GM19193 (cell line): ENCODE data around the gene TMEM198.

Experiments
- POLR2A ChIP-seq: IDR thresholded peaks from 4 replicates; pipeline ENCODE4 v1.6.1; 2011; ENCODE audit not compliant: insufficient read depth, insufficient read length; ENCODE audit errors: extremely low read depth

The TMEM198 gene

DNA sequence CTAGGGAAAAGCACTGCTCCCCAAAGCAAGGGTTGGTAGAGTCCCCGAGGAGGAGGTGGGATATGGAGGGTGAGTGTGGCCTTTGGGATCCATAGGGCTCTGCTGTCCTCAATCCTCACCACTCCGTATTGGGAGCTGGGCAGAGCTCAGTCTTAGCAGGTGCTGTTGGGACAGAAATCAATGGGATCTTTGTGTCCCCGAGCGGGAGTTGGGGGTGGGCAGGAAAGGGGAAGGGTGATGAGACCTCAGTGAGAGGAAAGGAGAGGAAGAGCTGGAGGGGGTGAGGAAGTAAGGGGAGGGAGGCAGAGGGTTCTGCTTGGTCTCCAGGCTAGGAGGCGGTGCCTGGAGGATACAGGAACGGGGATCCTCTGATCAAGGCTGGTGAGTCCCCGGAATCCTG lies 26.9 kb upstream of the TMEM198 start:
- no peak for TF ChIP-seq POLR2A

DNA sequence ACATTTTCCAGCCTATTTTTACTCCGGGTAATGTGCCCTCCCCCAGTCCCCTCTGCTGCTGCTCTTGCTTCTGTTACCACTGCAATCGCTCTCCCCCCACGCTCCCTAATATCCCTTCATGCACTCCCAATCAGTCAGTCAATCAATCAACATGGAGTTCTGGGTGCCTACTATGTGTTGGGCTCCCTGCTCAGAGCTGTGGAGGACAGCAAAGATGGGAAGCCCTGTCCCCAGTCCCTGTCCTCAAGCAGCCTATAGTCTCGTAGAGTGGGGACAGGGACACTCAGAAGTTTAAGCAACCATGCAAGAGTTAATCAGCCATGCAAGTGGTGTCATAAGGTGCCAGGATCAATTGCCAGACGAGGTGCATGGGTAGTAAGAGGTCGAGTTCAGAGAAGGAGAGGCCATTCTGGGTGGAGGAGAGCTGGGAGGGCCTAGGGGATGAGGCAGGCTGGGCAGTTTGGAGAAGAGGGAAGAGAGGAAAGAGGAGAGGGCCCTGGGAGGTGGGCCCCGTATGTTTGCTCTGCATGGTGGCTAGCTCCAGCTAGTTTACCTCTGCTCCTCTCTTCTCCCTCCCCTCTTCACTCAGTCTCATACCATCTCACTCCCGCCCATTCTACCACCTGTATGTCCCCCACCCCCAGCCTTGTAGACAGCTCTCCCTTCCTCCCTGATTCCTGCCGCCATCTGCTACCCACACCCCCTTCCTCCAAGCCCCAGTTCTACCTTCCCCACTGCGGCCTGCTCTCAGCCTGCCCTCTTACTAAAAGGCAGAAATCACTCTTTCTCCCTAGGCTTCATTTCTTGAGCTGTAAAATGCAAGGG lies 25.7 kb upstream of the TMEM198 start:
- TF ChIP-seq POLR2A = no peak

DNA sequence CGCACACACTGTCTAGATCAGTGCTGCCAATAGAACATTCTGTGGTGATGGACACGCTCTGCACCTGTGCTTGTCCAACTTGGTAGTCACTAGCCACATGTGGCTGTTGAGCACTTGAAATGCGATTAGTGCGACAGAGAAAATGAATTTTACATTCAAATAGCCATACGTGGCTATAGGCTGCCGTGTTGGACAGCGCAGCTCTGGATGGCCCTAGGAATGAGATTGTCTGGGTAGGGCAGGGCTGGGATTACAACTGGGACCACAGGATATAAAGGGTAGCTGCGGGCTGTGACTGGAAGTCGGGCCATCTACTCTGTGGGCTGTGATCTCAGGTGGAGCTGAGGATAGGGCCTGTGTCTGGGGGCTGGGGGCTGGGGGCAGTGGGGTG lies 24.3 kb upstream of the TMEM198 start:
- TF ChIP-seq POLR2A = no peak

DNA sequence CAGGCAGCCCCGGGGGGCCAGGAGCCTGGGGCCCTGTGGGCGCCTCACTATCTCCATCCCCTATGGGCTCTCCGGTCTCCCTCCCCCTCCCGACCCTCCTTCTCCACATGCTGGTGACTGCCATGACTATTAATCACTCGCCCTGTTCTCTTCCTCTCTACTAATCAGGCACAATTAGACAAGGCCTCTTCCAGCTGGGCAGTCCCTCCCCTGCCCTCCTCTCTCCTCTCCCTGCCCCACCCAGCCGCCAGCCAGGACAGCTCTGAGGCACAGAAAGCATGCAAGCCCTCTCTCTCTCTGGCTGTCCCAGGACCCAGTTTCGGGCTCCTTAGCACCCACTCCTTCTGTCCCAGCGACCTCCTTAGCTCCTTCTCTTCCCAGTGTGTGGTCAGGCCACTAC lies 23.7 kb upstream of the TMEM198 start:
- no peak for TF ChIP-seq POLR2A

DNA sequence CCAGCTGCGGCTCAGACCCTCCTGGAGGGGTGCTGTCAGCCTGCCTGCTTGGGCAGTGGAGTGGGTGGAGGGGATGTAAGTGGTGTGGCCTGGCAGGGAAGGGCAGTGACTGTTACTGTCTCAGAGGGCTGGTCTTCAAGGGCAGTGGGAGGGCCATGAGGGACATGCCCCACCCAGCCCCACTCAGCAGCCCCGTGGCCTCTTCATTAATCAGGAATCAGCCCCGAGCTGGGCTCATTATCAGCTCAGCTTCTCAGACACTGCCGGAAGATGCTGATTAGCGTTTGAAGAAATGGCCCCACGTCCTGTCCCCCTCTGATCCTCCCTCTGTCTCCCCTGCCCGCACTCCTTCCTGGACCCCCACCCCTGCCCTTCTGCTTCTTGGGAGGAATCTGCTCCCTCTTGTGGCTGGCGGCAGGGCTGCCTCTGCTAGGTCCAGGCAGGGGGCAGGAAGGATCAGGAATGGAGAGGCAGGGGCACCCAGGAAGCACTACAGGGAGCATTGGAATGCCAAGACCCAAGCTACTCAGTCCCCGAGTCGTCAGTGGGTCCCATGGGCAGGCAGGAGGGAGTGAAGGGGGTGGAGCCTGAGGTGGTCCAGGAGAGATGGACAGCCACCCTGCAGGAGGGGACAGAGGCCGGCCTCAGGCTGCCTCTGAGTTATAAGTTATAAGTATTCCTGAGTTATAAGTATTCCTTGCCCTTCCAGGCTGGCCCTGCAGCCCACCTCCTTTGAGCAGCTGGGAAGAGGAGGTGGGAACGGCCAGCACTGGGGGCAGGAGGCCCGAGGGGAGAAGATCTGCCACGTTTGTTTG lies 22.6 kb upstream of the TMEM198 start:
- no peak for TF ChIP-seq POLR2A

DNA sequence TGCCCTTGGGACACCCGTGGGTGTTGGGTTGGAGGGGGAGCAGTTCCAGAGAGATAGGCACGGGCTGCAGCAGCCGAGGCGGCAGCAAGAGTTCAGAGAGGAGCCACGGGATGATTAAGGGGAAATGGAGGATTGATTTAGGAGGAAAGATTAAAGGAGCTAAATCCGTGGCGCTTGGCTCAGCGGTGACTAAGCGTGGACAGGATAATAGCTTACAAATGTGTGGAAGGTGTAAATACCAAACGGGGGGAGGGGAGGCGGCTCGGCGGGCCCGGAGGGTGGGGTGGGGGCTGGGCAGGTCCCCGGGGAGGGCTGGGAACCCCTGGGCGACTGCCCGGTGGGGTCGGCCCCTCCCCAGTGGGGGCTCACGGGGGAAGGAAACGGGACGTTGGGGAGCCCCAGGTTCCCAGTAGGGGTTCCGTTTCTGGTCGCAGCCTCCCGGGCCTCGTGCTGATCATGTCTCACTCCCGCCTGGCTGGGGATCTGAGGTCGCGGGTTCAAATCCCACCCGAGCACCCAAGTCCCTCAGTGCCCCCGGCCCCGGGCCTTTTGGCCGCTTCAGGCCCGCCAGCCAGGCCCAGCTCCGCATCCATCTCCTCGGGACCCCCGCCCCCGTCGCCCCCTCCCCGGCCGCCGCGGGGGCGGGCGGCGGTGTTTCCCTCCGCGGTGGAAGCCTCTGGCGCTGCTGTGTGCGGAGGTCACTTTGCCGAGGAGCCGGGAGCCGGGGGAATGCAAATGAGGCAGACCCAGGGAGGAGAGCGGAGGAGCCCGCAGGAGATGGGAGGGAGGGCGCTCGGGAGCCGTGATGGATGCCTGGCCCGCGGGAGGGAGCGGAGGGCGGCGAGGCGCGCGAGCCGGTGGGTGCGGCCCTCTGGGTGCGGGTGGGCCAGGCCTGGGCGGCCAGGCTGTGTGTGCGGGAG lies 21.5 kb upstream of the TMEM198 start:
- no peak for TF ChIP-seq POLR2A

DNA sequence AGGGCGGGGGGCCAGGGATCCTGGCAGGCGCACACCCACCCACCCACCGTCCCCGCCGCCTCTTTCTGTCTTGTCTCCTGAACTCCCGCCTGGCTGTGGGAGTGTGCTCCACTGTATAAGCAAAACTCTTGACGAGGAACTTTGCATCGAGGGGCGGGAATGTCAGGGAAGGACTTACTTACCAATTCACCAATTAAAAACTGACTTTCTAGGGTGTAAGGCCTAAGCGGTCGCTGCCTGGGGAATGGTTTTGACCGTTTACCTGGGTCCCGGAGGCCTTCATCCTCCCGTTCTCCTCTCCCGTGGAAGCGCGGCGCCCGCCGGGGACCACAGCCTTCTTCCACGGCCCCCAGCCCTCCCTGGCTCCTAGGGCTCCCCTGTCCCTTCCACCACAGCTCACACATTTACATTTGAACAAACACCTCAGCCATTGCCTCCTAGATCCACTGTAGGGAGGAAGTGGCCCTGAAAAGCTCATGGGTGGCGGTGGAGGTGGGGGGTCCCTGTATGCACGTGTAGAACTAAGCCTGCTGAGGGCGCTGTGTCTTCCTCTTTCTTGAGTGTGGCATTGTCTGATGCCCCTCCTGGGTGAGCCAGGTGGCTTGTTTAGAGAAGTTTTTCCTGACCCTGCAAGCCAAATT lies 20.7 kb upstream of the TMEM198 start:
- TF ChIP-seq POLR2A = no peak

DNA sequence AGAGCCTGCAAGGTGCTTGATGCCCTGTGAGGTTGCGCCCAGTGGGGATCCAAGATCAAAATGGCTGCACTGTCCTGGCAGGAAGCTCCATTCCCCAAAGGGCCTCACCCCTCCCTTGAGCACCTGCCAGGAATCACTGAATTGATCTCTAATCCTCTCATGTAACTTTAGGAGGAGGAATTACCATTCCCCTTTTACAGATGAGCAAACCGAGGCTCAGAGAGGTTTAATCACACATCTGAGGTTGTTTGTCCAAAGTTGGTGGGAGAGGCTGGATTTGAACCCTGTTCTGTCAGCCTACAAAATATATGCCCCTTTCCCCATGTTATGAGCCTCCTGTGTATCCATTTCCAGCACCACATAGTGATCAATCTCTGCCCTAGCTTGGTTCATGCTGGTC lies 19.0 kb upstream of the TMEM198 start:
- no peak for TF ChIP-seq POLR2A

DNA sequence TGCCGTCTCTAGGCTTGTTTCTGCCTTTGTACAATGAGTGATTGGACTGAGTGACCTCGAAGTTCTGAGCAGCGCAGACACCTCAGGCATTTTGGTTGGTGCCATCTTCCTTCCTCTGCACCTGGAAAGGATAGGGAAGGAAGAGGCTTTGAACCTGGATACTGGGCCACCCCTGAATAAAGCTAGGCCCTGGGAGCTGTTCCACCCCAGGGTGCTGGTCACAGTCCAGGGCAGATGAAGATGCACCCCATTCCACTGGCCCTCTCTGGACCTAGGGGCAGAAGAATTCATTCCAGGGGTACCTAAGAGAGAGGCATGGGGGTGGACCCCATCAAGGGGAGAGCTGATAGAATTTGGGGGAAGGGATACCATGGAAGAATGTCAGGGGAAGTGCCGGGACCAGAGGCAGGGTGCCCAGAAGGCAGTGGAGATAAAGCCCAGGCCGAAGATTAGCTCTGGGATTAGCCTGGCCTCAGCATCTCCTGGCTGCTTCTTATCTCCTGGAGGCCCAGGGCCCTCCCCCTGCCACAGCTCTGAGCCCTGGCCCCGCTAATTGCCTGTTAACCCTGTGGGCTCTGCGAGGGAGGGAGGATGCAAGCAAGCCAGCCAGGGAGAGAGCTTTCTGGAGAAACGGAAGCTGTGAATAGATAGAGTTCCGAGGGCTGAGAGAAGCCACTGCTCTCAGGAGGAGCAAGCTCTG lies 18.1 kb upstream of the TMEM198 start:
- no peak for TF ChIP-seq POLR2A

DNA sequence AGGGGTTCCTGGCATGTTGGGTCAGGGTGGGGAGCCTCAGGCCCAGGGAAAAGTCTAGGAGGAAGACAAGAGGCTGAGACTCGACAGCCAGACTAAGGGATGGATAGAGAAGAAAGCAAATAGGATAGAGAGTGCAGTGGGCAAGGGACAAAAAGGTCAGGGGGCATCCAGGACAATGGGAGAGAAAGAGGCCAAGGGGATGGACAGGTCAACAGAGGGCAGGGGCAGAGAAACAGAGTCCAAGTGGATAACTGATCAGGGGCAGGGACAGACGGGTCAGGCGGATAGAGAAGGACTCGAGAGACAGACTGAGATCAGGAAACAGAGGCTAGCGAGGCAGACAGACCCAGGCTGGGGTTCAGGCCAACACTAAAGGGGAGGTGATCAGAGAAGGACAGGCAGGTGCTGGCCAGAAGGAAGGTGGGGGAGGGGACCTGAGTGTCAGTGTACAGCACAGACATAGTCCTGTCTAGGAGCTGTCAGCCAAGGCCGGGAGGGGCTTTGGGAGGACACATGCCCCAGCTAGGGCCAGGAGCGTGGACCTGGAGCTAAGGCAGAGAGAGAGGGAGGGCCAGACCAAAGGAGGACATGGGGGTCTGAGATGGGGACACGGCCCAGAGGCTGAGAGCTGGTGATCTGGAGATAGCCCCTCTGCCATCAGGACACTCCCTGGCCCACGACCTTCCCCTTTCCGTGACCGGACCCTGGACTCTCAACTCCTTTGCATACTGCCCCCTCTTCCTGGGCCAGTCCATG lies 17.3 kb upstream of the TMEM198 start:
- no peak for TF ChIP-seq POLR2A

DNA sequence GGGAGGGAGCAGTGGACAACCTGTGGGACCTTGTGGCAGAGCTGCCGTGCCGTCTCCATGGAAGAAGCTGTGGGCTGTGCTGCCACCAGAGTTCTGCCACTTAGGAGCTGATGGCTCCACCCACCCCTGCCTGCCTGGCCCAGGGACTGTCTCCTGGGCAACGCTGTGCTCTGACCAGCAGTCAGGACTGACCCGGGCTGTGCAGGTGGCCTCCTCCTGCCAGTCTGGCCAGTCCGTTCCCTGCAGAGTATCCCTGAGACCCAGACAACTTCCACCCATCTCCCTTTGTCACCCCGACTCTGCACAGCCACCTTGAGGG lies 16.8 kb upstream of the TMEM198 start:
- TF ChIP-seq POLR2A = no peak

DNA sequence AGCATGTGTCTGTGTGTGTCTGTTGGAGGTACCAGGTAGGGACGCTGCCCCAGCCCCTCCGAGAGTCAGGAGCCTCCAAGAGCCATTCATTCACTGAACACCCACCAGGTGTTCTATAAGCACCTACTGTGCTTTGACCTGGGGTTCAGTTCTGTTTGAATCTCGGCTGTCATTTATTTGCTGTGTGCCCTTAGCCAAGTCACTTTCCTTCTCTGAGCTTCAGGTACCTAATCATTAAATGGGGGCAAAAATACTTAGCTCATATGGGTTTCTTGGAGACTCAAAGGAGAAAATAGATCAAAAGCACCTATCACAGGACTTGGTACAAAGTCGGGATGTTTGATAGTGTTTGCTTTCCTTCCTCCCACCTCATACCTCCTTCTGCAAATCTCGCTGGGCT lies 16.4 kb upstream of the TMEM198 start:
- TF ChIP-seq POLR2A = no peak
